ENCODE data around the gene KDM4C.

Gene KDM4C

DNA sequence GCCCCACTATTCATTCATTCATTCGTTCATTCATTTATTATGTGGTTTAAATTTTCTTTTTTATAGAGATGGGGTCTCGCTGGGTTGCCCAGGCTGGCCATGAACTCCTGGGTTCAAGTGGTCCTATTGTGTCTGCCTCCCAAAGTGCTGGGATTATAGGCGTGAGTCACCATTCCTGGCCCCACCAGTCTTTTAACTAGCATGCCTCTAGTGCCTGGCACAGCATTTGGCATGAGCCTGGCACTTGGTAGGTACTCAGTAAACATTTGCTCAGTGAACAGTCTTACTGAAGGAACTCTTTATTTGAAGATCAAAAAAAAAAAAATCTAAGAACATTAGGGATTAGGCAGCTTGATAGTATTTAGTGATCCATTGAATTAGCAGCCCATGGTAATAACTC lies 98.1 kb downstream of the KDM4C start:
- H2AFZ ChIP-seq (ENCODE audit: low read depth, low read length), result no peak overlapping the region
- no peak overlapping the region for H3K9ac ChIP-seq (ENCODE audit: low read depth, low read length)
- no peak overlapping the region for H3K4me2 ChIP-seq (ENCODE audit: insufficient read depth, low read length)
- no peaks in the 10 kb centered on the region for H3K9me3 ChIP-seq (ENCODE audit: insufficient read depth, low read length, severe bottlenecking)
- no peak overlapping the region for H3K4me3 ChIP-seq (ENCODE audit: low read depth in 1 of 2, low read length in 2 of 2)
- TF ChIP-seq, protein P1, sequence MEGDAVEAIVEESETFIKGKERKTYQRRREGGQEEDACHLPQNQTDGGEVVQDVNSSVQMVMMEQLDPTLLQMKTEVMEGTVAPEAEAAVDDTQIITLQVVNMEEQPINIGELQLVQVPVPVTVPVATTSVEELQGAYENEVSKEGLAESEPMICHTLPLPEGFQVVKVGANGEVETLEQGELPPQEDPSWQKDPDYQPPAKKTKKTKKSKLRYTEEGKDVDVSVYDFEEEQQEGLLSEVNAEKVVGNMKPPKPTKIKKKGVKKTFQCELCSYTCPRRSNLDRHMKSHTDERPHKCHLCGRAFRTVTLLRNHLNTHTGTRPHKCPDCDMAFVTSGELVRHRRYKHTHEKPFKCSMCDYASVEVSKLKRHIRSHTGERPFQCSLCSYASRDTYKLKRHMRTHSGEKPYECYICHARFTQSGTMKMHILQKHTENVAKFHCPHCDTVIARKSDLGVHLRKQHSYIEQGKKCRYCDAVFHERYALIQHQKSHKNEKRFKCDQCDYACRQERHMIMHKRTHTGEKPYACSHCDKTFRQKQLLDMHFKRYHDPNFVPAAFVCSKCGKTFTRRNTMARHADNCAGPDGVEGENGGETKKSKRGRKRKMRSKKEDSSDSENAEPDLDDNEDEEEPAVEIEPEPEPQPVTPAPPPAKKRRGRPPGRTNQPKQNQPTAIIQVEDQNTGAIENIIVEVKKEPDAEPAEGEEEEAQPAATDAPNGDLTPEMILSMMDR (IDR thresholded peaks at IDR 0.05; ENCODE audit: borderline replicate concordance, extremely low read depth, low read length, poor library complexity, severe bottlenecking), result no peak
- no peak for TF ChIP-seq EZH2 (IDR thresholded peaks at IDR 0.05; ENCODE audit: borderline replicate concordance, low read depth, low read length, severe bottlenecking)
- no peaks in the 10 kb centered on the region for H3K4me1 ChIP-seq (ENCODE audit: insufficient read depth, low read length)
- no peaks in the 10 kb centered on the region for H3K27me3 ChIP-seq (ENCODE audit: insufficient read depth, low read length, poor library complexity)
- no peaks in the 10 kb centered on the region for H4K20me1 ChIP-seq (ENCODE audit: insufficient read depth, low read length)
- no peak for ATAC-seq (ENCODE audit: insufficient read depth, low read depth)
- H3K36me3 ChIP-seq (ENCODE audit: insufficient read depth, low read length), result peaks cover 7% of the 10 kb centered on the region; the same call in 1 of the 2 replicates
- no peaks in the 10 kb centered on the region for H3K79me2 ChIP-seq (ENCODE audit: insufficient read depth, low read length)
- no peak overlapping the region for H3K27ac ChIP-seq (ENCODE audit: low read length)
- DNase-seq, result no peak

DNA sequence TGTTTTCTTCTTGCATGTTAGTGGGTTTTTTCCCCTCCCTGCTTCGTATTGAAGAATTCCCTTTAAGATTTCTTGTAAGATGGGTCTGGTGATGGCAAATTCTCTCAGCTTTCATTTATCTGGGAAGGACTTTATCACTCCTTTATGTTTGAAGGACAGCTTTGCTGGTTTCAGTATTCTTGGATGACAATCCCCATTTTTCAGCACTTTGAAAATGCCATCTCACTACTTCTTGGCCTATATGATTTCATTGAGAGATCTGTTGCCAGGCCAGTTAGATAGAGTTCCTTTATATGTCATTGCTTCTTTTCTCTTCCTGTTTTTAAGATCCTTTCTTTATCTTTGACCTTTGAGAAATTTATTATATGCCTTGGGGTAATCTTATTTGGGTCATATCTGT lies 106.3 kb downstream of the KDM4C start:
- Histone ChIP-seq H3K9ac (ENCODE audit: low read depth, low read length) (no peak overlapping the region), H3K79me2 (ENCODE audit: insufficient read depth, low read length) (no peaks in the 10 kb centered on the region), H3K27ac (ENCODE audit: low read length) (no peak overlapping the region), H4K20me1 (ENCODE audit: insufficient read depth, low read length) (no peaks in the 10 kb centered on the region), H3K36me3 (ENCODE audit: insufficient read depth, low read length) (peaks cover 3% of the 10 kb centered on the region; the same call in 1 of the 2 replicates), H2AFZ (ENCODE audit: low read depth, low read length) (no peak overlapping the region), H3K4me3 (ENCODE audit: low read depth in 1 of 2, low read length in 2 of 2) (no peak overlapping the region), H3K9me3 (ENCODE audit: insufficient read depth, low read length, severe bottlenecking) (no peaks in the 10 kb centered on the region), H3K4me2 (ENCODE audit: insufficient read depth, low read length) (no peak overlapping the region), H3K27me3 (ENCODE audit: insufficient read depth, low read length, poor library complexity) (no peaks in the 10 kb centered on the region), H3K4me1 (ENCODE audit: insufficient read depth, low read length) (no peaks in the 10 kb centered on the region)
- ATAC-seq (ENCODE audit: insufficient read depth, low read depth) (no peak), DNase-seq (no peak)
- TF ChIP-seq, protein P1 (IDR thresholded peaks at IDR 0.05; ENCODE audit: borderline replicate concordance, extremely low read depth, low read length, poor library complexity, severe bottlenecking), result no peak
- no peak for TF ChIP-seq EZH2 (IDR thresholded peaks at IDR 0.05; ENCODE audit: borderline replicate concordance, low read depth, low read length, severe bottlenecking)

DNA sequence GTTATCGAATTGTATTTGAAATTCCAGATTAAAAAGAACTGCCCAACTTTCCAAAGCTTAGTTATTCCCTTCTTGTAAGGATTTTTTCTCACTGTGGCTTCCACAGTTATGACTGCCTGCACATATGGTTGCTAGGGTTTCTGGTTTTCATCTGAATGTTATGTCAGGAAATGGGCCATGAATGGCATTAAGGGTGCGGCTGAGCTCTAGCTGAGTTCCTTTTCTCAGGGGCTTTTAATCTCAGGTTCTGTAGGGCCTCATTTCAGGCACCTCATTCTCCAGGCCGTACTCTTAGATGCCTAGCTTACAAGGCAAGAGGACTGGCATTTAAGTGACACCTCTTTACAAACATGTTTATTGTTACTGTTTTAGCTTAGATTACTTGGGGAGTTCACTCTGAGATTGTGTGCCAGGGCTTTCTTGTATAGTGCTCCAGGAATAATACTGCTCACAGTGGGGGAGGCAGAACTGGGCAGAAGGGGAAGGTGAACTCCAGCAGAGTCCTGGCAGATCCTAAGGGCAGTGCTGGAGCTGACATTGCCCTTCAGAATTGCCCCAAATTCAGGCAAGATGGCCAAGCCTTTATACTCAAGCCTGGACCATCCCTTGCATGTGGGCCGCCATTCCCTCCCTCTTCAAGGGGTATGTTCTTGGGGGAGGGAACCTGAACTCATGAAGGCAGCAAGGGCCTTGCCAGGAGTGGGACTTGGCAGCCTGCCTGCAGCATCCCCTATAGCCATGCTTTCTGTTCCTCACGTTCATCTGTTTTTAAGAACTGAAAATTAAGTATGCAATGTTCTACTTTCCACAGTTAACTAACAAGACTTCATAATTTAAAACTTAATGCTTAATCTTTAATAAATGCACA lies 111.5 kb downstream of the KDM4C start:
- Histone ChIP-seq H3K79me2 (ENCODE audit: insufficient read depth, low read length) (no peaks in the 10 kb centered on the region), H3K9me3 (ENCODE audit: insufficient read depth, low read length, severe bottlenecking) (no peaks in the 10 kb centered on the region), H2AFZ (ENCODE audit: low read depth, low read length) (no peak overlapping the region), H3K4me2 (ENCODE audit: insufficient read depth, low read length) (no peak overlapping the region), H3K27me3 (ENCODE audit: insufficient read depth, low read length, poor library complexity) (no peaks in the 10 kb centered on the region), H3K27ac (ENCODE audit: low read length) (no peak overlapping the region), H3K9ac (ENCODE audit: low read depth, low read length) (no peak overlapping the region), H3K4me3 (ENCODE audit: low read depth in 1 of 2, low read length in 2 of 2) (no peak overlapping the region), H4K20me1 (ENCODE audit: insufficient read depth, low read length) (no peaks in the 10 kb centered on the region), H3K36me3 (ENCODE audit: insufficient read depth, low read length) (no peaks in the 10 kb centered on the region; the same call in 1 of the 2 replicates), H3K4me1 (ENCODE audit: insufficient read depth, low read length) (no peaks in the 10 kb centered on the region)
- TF ChIP-seq, protein P1 (IDR thresholded peaks at IDR 0.05; ENCODE audit: borderline replicate concordance, extremely low read depth, low read length, poor library complexity, severe bottlenecking), result no peak
- no peak for TF ChIP-seq EZH2 (IDR thresholded peaks at IDR 0.05; ENCODE audit: borderline replicate concordance, low read depth, low read length, severe bottlenecking)
- no peak for DNase-seq
- ATAC-seq (ENCODE audit: insufficient read depth, low read depth), result no peak

All from DND-41 (cell line).